IMR-90 (cell line): ENCODE results near the gene GIMD1.

Experiments
- CEBPB ChIP-seq: IDR thresholded peaks from 2 replicates; pipeline ENCODE4 v1.6.1; 2012; ENCODE audit warnings: low read depth, low read length, improper control_type of control experiment
- CHD1 ChIP-seq: IDR thresholded peaks from 2 replicates; pipeline ENCODE4 v1.6.1; 2012; ENCODE audit warnings: low read depth, low read length, improper control_type of control experiment
- CTCF ChIP-seq: conservative IDR thresholded peaks from 2 replicates; pipeline ENCODE4 v1.5.1; 2012; ENCODE audit warnings: mild to moderate bottlenecking, low read depth, low read length, improper control_type of control experiment
- ELK1 ChIP-seq: fragments of 150-350 bp; IDR thresholded peaks from 2 replicates; pipeline ENCODE4 v1.6.1; 2016; ENCODE audit warnings: low read depth, mild to moderate bottlenecking, low read length, moderate library complexity, borderline replicate concordance
- MAFK ChIP-seq: IDR thresholded peaks from 2 replicates; pipeline ENCODE4 v1.6.1; 2012; ENCODE audit warnings: low read depth, low read length, improper control_type of control experiment
- POLR2A ChIP-seq: IDR thresholded peaks from 2 replicates; pipeline ENCODE4 v1.6.1; 2012; ENCODE audit warnings: mild to moderate bottlenecking, low read depth, low read length
- RFX5 ChIP-seq: IDR thresholded peaks from 2 replicates; pipeline ENCODE4 v1.8.0; 2012; ENCODE audit warnings: low read depth, mild to moderate bottlenecking, low read length, moderate library complexity
- SMC3 ChIP-seq: fragments of 150-350 bp; IDR thresholded peaks from 2 replicates; pipeline ENCODE4 v1.6.1; 2016; ENCODE audit warnings: low read depth, mild to moderate bottlenecking, antibody characterized with exemption, low read length, moderate library complexity
- USF2 ChIP-seq: fragments of 150-350 bp; IDR thresholded peaks from 2 replicates; pipeline ENCODE4 v1.6.1; 2017; ENCODE audit warnings: mild to moderate bottlenecking, antibody characterized with exemption, low read length, low read depth

- TF ChIP-seq CTCF: no peak
- TF ChIP-seq POLR2A: no peak
- no peak for TF ChIP-seq ELK1
- TF ChIP-seq CEBPB: no peak
- TF ChIP-seq CHD1: no peak
- no peak for TF ChIP-seq SMC3
- TF ChIP-seq USF2: no peak
- TF ChIP-seq RFX5: no peak
- TF ChIP-seq MAFK: no peak
Measured at GRCh38 chr4:106318511-106318910, 50.1 kb downstream of the GIMD1 start.
